CD4-positive, alpha-beta T cell (primary cell): ENCODE measurements around the gene CCDC102B. TPM values are rescaled to one million over a fixed set of nuclear protein-coding genes. Genes with fewer than 3 reads are reported as not detected.

Experiments
- ATAC-seq: fragments of 200-7000 bp; cut with Tn5 transposase; one replicate; pipeline ENCODE4 v1.10.0; 2022; ENCODE audit warnings: mild to moderate bottlenecking; ENCODE audit not compliant: poor library complexity
- CTCF ChIA-PET: fragments of 350-600 bp; sonication (Branson Sonifier 250); formaldehyde crosslinking; loops from one replicate; lab custom pipeline; 2021; ENCODE audit warnings: antibody characterized with exemption, inconsistent platforms; lab: Charles Lee
- POLR2A ChIA-PET: fragments of 350-600 bp; sonication (Branson Sonifier 250); formaldehyde crosslinking; loops from one replicate; lab custom pipeline; 2021; ENCODE audit warnings: antibody characterized with exemption, inconsistent platforms; lab: Charles Lee
- DNase-seq, 14 experiments: peaks; one replicate each; pipeline ENCODE4 v3.0.0-alpha.2; 2013 to 2020; ENCODE audit warnings: mixed read lengths in 2 of 14
- H3K27ac ChIP-seq, 2 donors: one replicate each; pipeline versions ENCODE4 v1.5.1 to v1.7.0; 2013; ENCODE audit warnings: low read length in 2 of 2, low read depth in 1 of 2, mild to moderate bottlenecking in 1 of 2
- H3K27me3 ChIP-seq, 2 experiments: 1 replicate in 1 of 2; 2 replicates in 1 of 2; pipeline versions ENCODE4 v1.6.1 to v1.7.0; 2013; ENCODE audit warnings: low read length in 2 of 2, control low read depth in 1 of 2, mild to moderate bottlenecking in 1 of 2, moderate library complexity in 1 of 2; ENCODE audit not compliant: insufficient read depth in 2 of 2, control insufficient read depth in 1 of 2
- H3K36me3 ChIP-seq: one replicate; pipeline ENCODE4 v1.6.1; 2013; ENCODE audit warnings: low read length, control low read depth; ENCODE audit not compliant: insufficient read depth
- H3K4me1 ChIP-seq: one replicate; pipeline ENCODE4 v1.6.1; 2013; ENCODE audit warnings: low read length, control low read depth; ENCODE audit not compliant: insufficient read depth
- H3K4me3 ChIP-seq: one replicate; pipeline ENCODE4 v1.5.1; 2013; ENCODE audit warnings: mild to moderate bottlenecking, low read length, moderate library complexity
- H3K9me3 ChIP-seq, 2 experiments: 1 replicate in 1 of 2; 2 replicates in 1 of 2; pipeline versions ENCODE4 v1.6.1 to v1.7.0; 2013; ENCODE audit warnings: low read length in 2 of 2, mild to moderate bottlenecking in 2 of 2, control low read depth in 1 of 2, moderate library complexity in 1 of 2; ENCODE audit not compliant: control insufficient read depth in 1 of 2, insufficient read depth in 1 of 2
- H3K27ac Mint-ChIP-seq: one replicate; pipeline ENCODE4 v1.8.0; 2020; ENCODE audit warnings: mixed read lengths
- H3K27me3 Mint-ChIP-seq: one replicate; pipeline ENCODE4 v1.8.0; 2021; ENCODE audit warnings: mixed read lengths
- H3K36me3 Mint-ChIP-seq: one replicate; pipeline ENCODE4 v1.8.0; 2021; ENCODE audit warnings: low read depth, mixed read lengths
- H3K4me1 Mint-ChIP-seq: one replicate; pipeline ENCODE4 v1.8.0; 2021; ENCODE audit warnings: low read depth, mixed read lengths
- H3K4me3 Mint-ChIP-seq: one replicate; pipeline ENCODE4 v1.8.0; 2020; ENCODE audit warnings: mild to moderate bottlenecking, mixed read lengths
- H3K9me3 Mint-ChIP-seq: one replicate; pipeline ENCODE4 v1.8.0; 2020; ENCODE audit warnings: mixed read lengths
- intact Hi-C, 2 experiments: fragments of 100-400 bp; cut with DNase I in 1 of 2; cut with micrococcal nuclease in 1 of 2; formaldehyde crosslinking; loops; one replicate each; pipeline versions ENCODE4 v1.15.1 to v1.9.0; 2023 to 2025; cut with DNase I, micrococcal nuclease
- total RNA-seq, 174 experiments: library from RNA in 2 of 174; stranded (reverse) in 2 of 174; gene quantifications; one replicate each; pipeline ENCODE4 v1.2.3 and lab custom pipeline; 2021 to 2026
- TF ChIP-seq, protein P1 (sequence below): fragments of 200-600 bp; IDR thresholded peaks from one replicate; pipeline ENCODE4 v1.8.0; 2022; ENCODE audit warnings: antibody characterized with exemption, mild to moderate bottlenecking

CCDC102B gene
- total RNA-seq, 2 experiments from 2014 or later, result 2.6 to 3.0 TPM

DNA sequence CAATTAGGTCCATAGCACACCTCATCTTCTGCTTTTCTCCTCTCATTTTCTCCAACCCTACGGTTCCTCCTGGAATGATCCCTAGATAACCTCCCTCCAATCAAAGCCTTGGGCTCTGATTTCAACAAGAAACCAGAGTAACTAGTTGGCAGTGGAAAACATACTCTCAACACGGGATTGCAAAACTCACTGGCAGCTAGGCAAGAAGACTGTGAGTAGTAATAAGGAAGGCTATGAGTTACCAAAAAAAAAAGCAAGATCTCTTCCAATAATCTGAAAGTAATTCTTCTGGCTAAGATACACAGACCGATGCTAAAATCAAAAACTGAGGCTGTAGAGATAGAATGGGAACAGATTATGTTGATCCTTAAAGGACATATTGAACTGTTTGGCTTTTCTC, 28.4 kb upstream of the CCDC102B start:
- Histone ChIP-seq H3K4me1 (no peaks in the 10 kb centered on the region), H3K4me3 (no peak overlapping the region), H3K27me3 (no peaks in the 10 kb centered on the region), H3K9me3 (no peaks in the 10 kb centered on the region), H3K36me3 (no peaks in the 10 kb centered on the region), H3K27ac (no peak overlapping the region)
- no peaks in the 10 kb centered on the region for H3K4me1 Mint-ChIP-seq
- H3K27me3 Mint-ChIP-seq, result no peaks in the 10 kb centered on the region
- intact Hi-C loops, result no loop called here
- CTCF ChIA-PET, result no interaction called here
- ATAC-seq (no peak), DNase-seq (no peak)
- H3K27ac Mint-ChIP-seq, result no peak overlapping the region
- POLR2A ChIA-PET, result interaction anchor here (0.6 kb wide), 1 partner anchor 9 kb away, joined by 4 read pairs; no protein-coding TSS in a partner anchor
- H3K36me3 Mint-ChIP-seq, result no peaks in the 10 kb centered on the region
- peaks cover 4% of the 10 kb centered on the region for H3K9me3 Mint-ChIP-seq
- H3K4me3 Mint-ChIP-seq, result no peak overlapping the region
- TF ChIP-seq, protein P1, sequence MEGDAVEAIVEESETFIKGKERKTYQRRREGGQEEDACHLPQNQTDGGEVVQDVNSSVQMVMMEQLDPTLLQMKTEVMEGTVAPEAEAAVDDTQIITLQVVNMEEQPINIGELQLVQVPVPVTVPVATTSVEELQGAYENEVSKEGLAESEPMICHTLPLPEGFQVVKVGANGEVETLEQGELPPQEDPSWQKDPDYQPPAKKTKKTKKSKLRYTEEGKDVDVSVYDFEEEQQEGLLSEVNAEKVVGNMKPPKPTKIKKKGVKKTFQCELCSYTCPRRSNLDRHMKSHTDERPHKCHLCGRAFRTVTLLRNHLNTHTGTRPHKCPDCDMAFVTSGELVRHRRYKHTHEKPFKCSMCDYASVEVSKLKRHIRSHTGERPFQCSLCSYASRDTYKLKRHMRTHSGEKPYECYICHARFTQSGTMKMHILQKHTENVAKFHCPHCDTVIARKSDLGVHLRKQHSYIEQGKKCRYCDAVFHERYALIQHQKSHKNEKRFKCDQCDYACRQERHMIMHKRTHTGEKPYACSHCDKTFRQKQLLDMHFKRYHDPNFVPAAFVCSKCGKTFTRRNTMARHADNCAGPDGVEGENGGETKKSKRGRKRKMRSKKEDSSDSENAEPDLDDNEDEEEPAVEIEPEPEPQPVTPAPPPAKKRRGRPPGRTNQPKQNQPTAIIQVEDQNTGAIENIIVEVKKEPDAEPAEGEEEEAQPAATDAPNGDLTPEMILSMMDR, result no peak

DNA sequence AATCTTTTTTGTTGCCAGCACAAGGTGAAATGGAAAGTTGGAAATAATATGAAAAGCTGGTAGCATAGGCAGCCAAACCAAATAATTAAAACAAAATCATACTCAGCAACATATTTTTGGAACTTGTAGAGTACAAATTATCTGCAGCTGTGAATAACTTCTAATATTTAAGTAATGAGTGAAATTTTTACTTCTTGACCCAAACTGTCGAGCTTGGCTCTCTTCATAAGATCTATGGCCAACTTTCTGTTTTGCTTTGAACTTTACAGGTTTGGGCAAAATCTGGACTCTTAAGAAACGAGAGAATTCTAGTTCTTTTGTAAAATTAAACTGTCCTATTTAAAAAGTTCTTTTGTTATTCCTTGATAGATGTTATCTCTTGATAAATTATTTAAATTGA, 25.6 kb upstream of the CCDC102B start:
- no peaks in the 10 kb centered on the region for H3K4me1 Mint-ChIP-seq
- POLR2A ChIA-PET, result no interaction called here
- intact Hi-C loops, result no loop called here
- Histone ChIP-seq H3K27me3 (no peaks in the 10 kb centered on the region), H3K36me3 (no peaks in the 10 kb centered on the region), H3K9me3 (no peaks in the 10 kb centered on the region), H3K4me3 (no peak overlapping the region), H3K4me1 (no peaks in the 10 kb centered on the region), H3K27ac (no peak overlapping the region)
- no peak overlapping the region for H3K4me3 Mint-ChIP-seq
- DNase-seq (no peak), ATAC-seq (no peak)
- no peaks in the 10 kb centered on the region for H3K27me3 Mint-ChIP-seq
- H3K36me3 Mint-ChIP-seq, result no peaks in the 10 kb centered on the region
- TF ChIP-seq, protein P1, result no peak
- H3K9me3 Mint-ChIP-seq, result peaks cover 4% of the 10 kb centered on the region
- H3K27ac Mint-ChIP-seq, result no peak overlapping the region
- CTCF ChIA-PET, result no interaction called here

DNA sequence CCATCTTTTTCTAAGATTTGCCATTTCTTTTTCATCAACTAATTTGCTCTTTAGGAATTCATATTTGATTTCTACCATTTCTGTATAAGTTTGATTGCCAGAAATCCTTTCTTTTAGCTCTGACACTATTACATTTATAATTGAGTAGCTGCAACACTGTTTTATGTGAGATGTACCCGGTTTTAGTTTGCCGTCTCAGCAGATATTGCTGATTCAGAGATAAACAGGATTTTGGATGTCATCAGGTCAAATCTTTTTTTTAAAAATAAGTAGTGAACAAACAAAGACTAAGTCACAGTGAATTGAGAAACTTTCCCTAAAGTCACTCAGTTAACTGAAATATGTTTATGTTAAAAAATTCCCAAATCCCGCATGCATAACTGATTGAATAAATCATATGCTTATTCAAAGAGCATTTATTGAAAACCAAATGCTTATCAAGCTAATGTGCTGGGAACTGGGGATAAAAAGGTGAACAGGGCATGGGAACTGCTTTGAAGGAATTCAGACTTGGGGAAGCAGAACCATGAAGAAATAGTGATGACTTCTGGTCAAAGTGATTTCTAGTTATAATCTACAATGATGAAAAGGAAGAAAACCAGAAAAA, 19.5 kb upstream of the CCDC102B start:
- no peak overlapping the region for H3K4me3 Mint-ChIP-seq
- H3K4me1 Mint-ChIP-seq, result no peaks in the 10 kb centered on the region
- Histone ChIP-seq H3K27ac (no peak overlapping the region), H3K27me3 (no peaks in the 10 kb centered on the region), H3K4me3 (no peak overlapping the region), H3K36me3 (no peaks in the 10 kb centered on the region), H3K9me3 (no peaks in the 10 kb centered on the region), H3K4me1 (no peaks in the 10 kb centered on the region)
- no peaks in the 10 kb centered on the region for H3K36me3 Mint-ChIP-seq
- no peaks in the 10 kb centered on the region for H3K9me3 Mint-ChIP-seq
- H3K27ac Mint-ChIP-seq, result no peak overlapping the region
- DNase-seq (no peak), ATAC-seq (no peak)
- ChIA-PET POLR2A (interaction anchor here (0.6 kb wide), 1 partner anchor 9 kb away, joined by 4 read pairs; no protein-coding TSS in a partner anchor), CTCF (no interaction called here)
- TF ChIP-seq, protein P1, result no peak
- H3K27me3 Mint-ChIP-seq, result no peaks in the 10 kb centered on the region
- intact Hi-C loops, result no loop called here
